Stimulated activated CD8-positive, alpha-beta memory T cell treated with anti-CD3 and anti-CD28 coated beads, Interleukin-12 subunit alpha, Interleukin-12 subunit beta, amount 100 ng/mL, for 24 hours (primary cell): Measurements from ENCODE around the gene OR14K1.
"Not testable (repeated sequence)": the region's sequence is repeated elsewhere in the genome, so short reads cannot be mapped to it uniquely, and the experiment has no call there.

ENCODE experiments used
- DNase-seq: peaks from one replicate; pipeline ENCODE4 v3.0.0-alpha.2; 2020; ENCODE audit errors: extremely low read depth

OR14K1 gene

GRCh38 chr1:247738315-247738714 is at the start of gene OR14K1:
Gene OR14K1 (plus strand): TSS chr1:247738615. CDS start chr1:247738615, 0 bp downstream.
- DNase-seq: no peak

GRCh38 chr1:247701338-247701737 is 37.1 kb upstream of the OR14K1 start:
- DNase-seq: no peak

GRCh38 chr1:247710681-247711080 is 27.7 kb upstream of the OR14K1 start:
- DNase-seq: not testable (repeated sequence)

- no peak for DNase-seq
Observed at GRCh38 chr1:247713753-247714152, 24.7 kb upstream of the OR14K1 start.

- DNase-seq: no peak
Observed at GRCh38 chr1:247716546-247716945, 21.9 kb upstream of the OR14K1 start, which contains the start of gene OR6F1. Gene OR6F1 (minus strand): TSS chr1:247716646. CDS start chr1:247712755, 3,891 bp downstream.

GRCh38 chr1:247721222-247721621 is 17.2 kb upstream of the OR14K1 start:
- DNase-seq: no peak

GRCh38 chr1:247740721-247741120 is 2.3 kb downstream of the OR14K1 start:
- no peak for DNase-seq

GRCh38 chr1:247741756-247742155 is 3.3 kb downstream of the OR14K1 start:
- no peak for DNase-seq

- DNase-seq: not testable (repeated sequence)
Observed at GRCh38 chr1:247742215-247742760, 3.9 kb downstream of the OR14K1 start.

GRCh38 chr1:247746391-247746935 is 8.0 kb downstream of the OR14K1 start:
- DNase-seq: no peak

- DNase-seq: no peak
Observed at GRCh38 chr1:247747616-247748015, 9.2 kb downstream of the OR14K1 start.

- DNase-seq: no peak
Observed at GRCh38 chr1:247748041-247748440, 9.6 kb downstream of the OR14K1 start, which contains the start of gene OR14A2. Gene OR14A2 (minus strand): TSS chr1:247748141.

GRCh38 chr1:247749870-247750269 is 11.5 kb downstream of the OR14K1 start:
- no peak for DNase-seq

- DNase-seq: not testable (repeated sequence)
Observed at GRCh38 chr1:247754311-247754710, 15.9 kb downstream of the OR14K1 start.

- no peak for DNase-seq
Observed at GRCh38 chr1:247760456-247760855, 22.0 kb downstream of the OR14K1 start, which contains the start of gene OR1C1. Gene OR1C1 (minus strand): TSS chr1:247760556. CDS start chr1:247758406, 2,150 bp downstream.

- DNase-seq: no peak
Observed at GRCh38 chr1:247769603-247770002, 31.2 kb downstream of the OR14K1 start.
